ENCODE results near the gene CCDC171.

CCDC171 gene

GRCh38 chr9:15882328-15882727, 329.5 kb downstream of the CCDC171 start:
- no peak overlapping the region for H3K27ac ChIP-seq (ENCODE audit: low read depth, low read length)
- H3K27me3 ChIP-seq (ENCODE audit: control insufficient read depth, insufficient read depth, low read length) = no peaks in the 10 kb centered on the region
- no peak overlapping the region for H3K4me3 ChIP-seq (ENCODE audit: low read length)
- H3K36me3 ChIP-seq (ENCODE audit: control insufficient read depth, insufficient read depth, low read length) = no peaks in the 10 kb centered on the region
- H3K4me1 ChIP-seq (ENCODE audit: control insufficient read depth, insufficient read depth, low read length) = no peaks in the 10 kb centered on the region
- H3K9ac ChIP-seq (ENCODE audit: low read length) = no peak overlapping the region

- Histone ChIP-seq H3K36me3 (ENCODE audit: control insufficient read depth, insufficient read depth, low read length) (no peaks in the 10 kb centered on the region), H3K27me3 (ENCODE audit: control insufficient read depth, insufficient read depth, low read length) (no peaks in the 10 kb centered on the region), H3K4me1 (ENCODE audit: control insufficient read depth, insufficient read depth, low read length) (no peaks in the 10 kb centered on the region), H3K9ac (ENCODE audit: low read length) (no peak overlapping the region), H3K27ac (ENCODE audit: low read depth, low read length) (no peak overlapping the region), H3K4me3 (ENCODE audit: low read length) (no peak overlapping the region)
Measured at GRCh38 chr9:15882883-15883282, 330.0 kb downstream of the CCDC171 start.

GRCh38 chr9:15885464-15885863, 332.6 kb downstream of the CCDC171 start:
- no peaks in the 10 kb centered on the region for H3K4me1 ChIP-seq (ENCODE audit: control insufficient read depth, insufficient read depth, low read length)
- H3K36me3 ChIP-seq (ENCODE audit: control insufficient read depth, insufficient read depth, low read length) = no peaks in the 10 kb centered on the region
- H3K27me3 ChIP-seq (ENCODE audit: control insufficient read depth, insufficient read depth, low read length) = no peaks in the 10 kb centered on the region
- H3K4me3 ChIP-seq (ENCODE audit: low read length) = no peak overlapping the region
- H3K9ac ChIP-seq (ENCODE audit: low read length) = no peak overlapping the region
- no peak overlapping the region for H3K27ac ChIP-seq (ENCODE audit: low read depth, low read length)

GRCh38 chr9:15889555-15889954, 336.7 kb downstream of the CCDC171 start:
- Histone ChIP-seq H3K36me3 (ENCODE audit: control insufficient read depth, insufficient read depth, low read length) (no peaks in the 10 kb centered on the region), H3K27me3 (ENCODE audit: control insufficient read depth, insufficient read depth, low read length) (no peaks in the 10 kb centered on the region), H3K4me3 (ENCODE audit: low read length) (no peak overlapping the region), H3K4me1 (ENCODE audit: control insufficient read depth, insufficient read depth, low read length) (no peaks in the 10 kb centered on the region), H3K27ac (ENCODE audit: low read depth, low read length) (no peak overlapping the region), H3K9ac (ENCODE audit: low read length) (no peak overlapping the region)

GRCh38 chr9:15901572-15901971, 348.7 kb downstream of the CCDC171 start:
- H3K36me3 ChIP-seq (ENCODE audit: control insufficient read depth, insufficient read depth, low read length) = no peaks in the 10 kb centered on the region
- H3K4me1 ChIP-seq (ENCODE audit: control insufficient read depth, insufficient read depth, low read length) = no peaks in the 10 kb centered on the region
- H3K4me3 ChIP-seq (ENCODE audit: low read length) = no peak overlapping the region
- no peak overlapping the region for H3K9ac ChIP-seq (ENCODE audit: low read length)
- no peak overlapping the region for H3K27ac ChIP-seq (ENCODE audit: low read depth, low read length)
- H3K27me3 ChIP-seq (ENCODE audit: control insufficient read depth, insufficient read depth, low read length) = no peaks in the 10 kb centered on the region

GRCh38 chr9:15909297-15909696, 356.5 kb downstream of the CCDC171 start:
- Histone ChIP-seq H3K4me3 (ENCODE audit: low read length) (no peak overlapping the region), H3K27ac (ENCODE audit: low read depth, low read length) (no peak overlapping the region), H3K4me1 (ENCODE audit: control insufficient read depth, insufficient read depth, low read length) (no peaks in the 10 kb centered on the region), H3K36me3 (ENCODE audit: control insufficient read depth, insufficient read depth, low read length) (no peaks in the 10 kb centered on the region), H3K9ac (ENCODE audit: low read length) (no peak overlapping the region), H3K27me3 (ENCODE audit: control insufficient read depth, insufficient read depth, low read length) (no peaks in the 10 kb centered on the region)

GRCh38 chr9:15915711-15916110, 362.9 kb downstream of the CCDC171 start:
- no peaks in the 10 kb centered on the region for H3K36me3 ChIP-seq (ENCODE audit: control insufficient read depth, insufficient read depth, low read length)
- no peak overlapping the region for H3K4me3 ChIP-seq (ENCODE audit: low read length)
- H3K27ac ChIP-seq (ENCODE audit: low read depth, low read length) = no peak overlapping the region
- no peaks in the 10 kb centered on the region for H3K4me1 ChIP-seq (ENCODE audit: control insufficient read depth, insufficient read depth, low read length)
- H3K9ac ChIP-seq (ENCODE audit: low read length) = no peak overlapping the region
- no peaks in the 10 kb centered on the region for H3K27me3 ChIP-seq (ENCODE audit: control insufficient read depth, insufficient read depth, low read length)

GRCh38 chr9:15927161-15927560, 374.3 kb downstream of the CCDC171 start:
- H3K27ac ChIP-seq (ENCODE audit: low read depth, low read length) = no peak overlapping the region
- H3K36me3 ChIP-seq (ENCODE audit: control insufficient read depth, insufficient read depth, low read length) = no peaks in the 10 kb centered on the region
- no peak overlapping the region for H3K9ac ChIP-seq (ENCODE audit: low read length)
- H3K4me3 ChIP-seq (ENCODE audit: low read length) = no peak overlapping the region
- no peaks in the 10 kb centered on the region for H3K27me3 ChIP-seq (ENCODE audit: control insufficient read depth, insufficient read depth, low read length)
- no peaks in the 10 kb centered on the region for H3K4me1 ChIP-seq (ENCODE audit: control insufficient read depth, insufficient read depth, low read length)

GRCh38 chr9:15935661-15936305, 382.9 kb downstream of the CCDC171 start:
- no peaks in the 10 kb centered on the region for H3K4me1 ChIP-seq (ENCODE audit: control insufficient read depth, insufficient read depth, low read length)
- no peak overlapping the region for H3K4me3 ChIP-seq (ENCODE audit: low read length)
- H3K27me3 ChIP-seq (ENCODE audit: control insufficient read depth, insufficient read depth, low read length) = no peaks in the 10 kb centered on the region
- no peak overlapping the region for H3K27ac ChIP-seq (ENCODE audit: low read depth, low read length)
- no peak overlapping the region for H3K9ac ChIP-seq (ENCODE audit: low read length)
- no peaks in the 10 kb centered on the region for H3K36me3 ChIP-seq (ENCODE audit: control insufficient read depth, insufficient read depth, low read length)

- no peak overlapping the region for H3K27ac ChIP-seq (ENCODE audit: low read depth, low read length)
- H3K4me1 ChIP-seq (ENCODE audit: control insufficient read depth, insufficient read depth, low read length) = no peaks in the 10 kb centered on the region
Measured at GRCh38 chr9:15936306-15936921, 383.6 kb downstream of the CCDC171 start.

GRCh38 chr9:15942831-15943424, 390.1 kb downstream of the CCDC171 start:
- Histone ChIP-seq H3K9ac (ENCODE audit: low read length) (no peak overlapping the region), H3K4me1 (ENCODE audit: control insufficient read depth, insufficient read depth, low read length) (no peaks in the 10 kb centered on the region), H3K27ac (ENCODE audit: low read depth, low read length) (no peak overlapping the region), H3K36me3 (ENCODE audit: control insufficient read depth, insufficient read depth, low read length) (no peaks in the 10 kb centered on the region), H3K4me3 (ENCODE audit: low read length) (no peak overlapping the region), H3K27me3 (ENCODE audit: control insufficient read depth, insufficient read depth, low read length) (no peaks in the 10 kb centered on the region)

More at GRCh38 chr9:15936306-15936921, 383.6 kb downstream of the CCDC171 start:
- H3K36me3 ChIP-seq (ENCODE audit: control insufficient read depth, insufficient read depth, low read length) = no peaks in the 10 kb centered on the region
- H3K9ac ChIP-seq (ENCODE audit: low read length) = no peak overlapping the region
- H3K27me3 ChIP-seq (ENCODE audit: control insufficient read depth, insufficient read depth, low read length) = no peaks in the 10 kb centered on the region
- no peak overlapping the region for H3K4me3 ChIP-seq (ENCODE audit: low read length)

- no peaks in the 10 kb centered on the region for H3K4me1 ChIP-seq (ENCODE audit: control insufficient read depth, insufficient read depth, low read length)
- no peaks in the 10 kb centered on the region for H3K27me3 ChIP-seq (ENCODE audit: control insufficient read depth, insufficient read depth, low read length)
- H3K9ac ChIP-seq (ENCODE audit: low read length) = no peak overlapping the region
- H3K27ac ChIP-seq (ENCODE audit: low read depth, low read length) = no peak overlapping the region
- no peak overlapping the region for H3K4me3 ChIP-seq (ENCODE audit: low read length)
- no peaks in the 10 kb centered on the region for H3K36me3 ChIP-seq (ENCODE audit: control insufficient read depth, insufficient read depth, low read length)
Measured at GRCh38 chr9:15944341-15944740, 391.5 kb downstream of the CCDC171 start.

- H3K36me3 ChIP-seq (ENCODE audit: control insufficient read depth, insufficient read depth, low read length) = no peaks in the 10 kb centered on the region
- no peaks in the 10 kb centered on the region for H3K27me3 ChIP-seq (ENCODE audit: control insufficient read depth, insufficient read depth, low read length)
- no peak overlapping the region for H3K27ac ChIP-seq (ENCODE audit: low read depth, low read length)
- H3K4me3 ChIP-seq (ENCODE audit: low read length) = no peak overlapping the region
- no peak overlapping the region for H3K9ac ChIP-seq (ENCODE audit: low read length)
- no peaks in the 10 kb centered on the region for H3K4me1 ChIP-seq (ENCODE audit: control insufficient read depth, insufficient read depth, low read length)
Measured at GRCh38 chr9:15959663-15960062, 406.8 kb downstream of the CCDC171 start.
